Medulla oblongata (tissue), 1 donor: Measurements from ENCODE around the gene RYR1.
"Not testable (repeated sequence)": the region's sequence is repeated elsewhere in the genome, so short reads cannot be mapped to it uniquely, and the experiment has no call there.

Experiments used
- DNase-seq: peaks from one replicate; pipeline ENCODE4 v3.0.0-alpha.2; 2015; ENCODE audit errors: extremely low spot score

The RYR1 gene

GRCh38 chr19:38427035-38427677, 6.3 kb upstream of the RYR1 start:
- not testable (repeated sequence) for DNase-seq

DNA sequence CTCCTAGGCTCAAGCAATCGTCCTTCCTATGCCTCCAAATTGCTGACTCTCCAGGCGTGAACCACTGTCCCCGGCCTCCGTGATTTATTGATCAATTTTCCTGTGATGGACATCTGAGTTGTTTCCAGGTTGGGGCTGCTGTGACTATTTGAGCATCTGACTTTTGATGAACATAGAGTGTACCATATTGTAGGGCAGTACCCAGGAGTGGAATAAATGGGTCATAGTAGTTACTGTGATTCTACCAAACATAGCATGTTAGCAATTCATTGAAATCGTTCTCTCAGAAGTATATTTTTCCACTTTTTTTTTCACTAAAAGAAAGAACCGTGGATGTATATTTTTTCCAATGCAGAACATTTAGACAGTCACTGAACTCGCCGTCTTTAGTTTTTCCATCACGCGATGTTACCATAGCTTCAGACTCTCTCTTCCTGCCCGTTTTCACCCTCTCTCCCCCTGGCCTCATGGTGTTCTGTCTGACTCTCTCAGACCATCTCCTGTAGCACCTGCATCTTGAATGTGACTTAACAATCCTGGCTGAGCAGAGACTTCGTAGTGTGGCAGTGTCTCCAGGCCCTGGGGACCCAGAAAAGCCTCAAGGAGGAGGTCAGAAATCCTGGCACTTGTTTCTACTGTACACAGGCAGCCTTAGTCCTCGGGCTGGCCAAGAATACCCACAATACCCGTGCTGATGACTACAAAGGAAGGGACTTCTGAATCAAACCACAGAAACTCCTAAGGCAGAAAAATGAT, 4.3 kb upstream of the RYR1 start:
- DNase-seq = no peak

DNA sequence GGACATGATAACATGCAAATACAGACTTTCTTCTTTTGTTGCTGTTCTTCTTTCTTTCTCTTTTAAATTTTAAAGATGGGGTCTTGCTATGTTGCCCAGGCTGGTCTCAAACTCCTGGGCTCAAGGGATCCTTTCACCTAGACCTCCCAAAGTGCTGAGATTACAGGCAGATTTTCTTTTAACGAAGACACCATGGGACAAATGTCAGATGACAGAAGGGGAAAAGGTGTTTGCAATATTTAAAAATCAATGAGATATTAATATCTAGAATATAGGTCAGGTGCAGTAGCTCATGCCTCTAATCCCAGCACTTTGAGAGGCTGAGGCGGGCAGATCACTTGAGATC, 3.7 kb upstream of the RYR1 start:
- no peak for DNase-seq

DNA sequence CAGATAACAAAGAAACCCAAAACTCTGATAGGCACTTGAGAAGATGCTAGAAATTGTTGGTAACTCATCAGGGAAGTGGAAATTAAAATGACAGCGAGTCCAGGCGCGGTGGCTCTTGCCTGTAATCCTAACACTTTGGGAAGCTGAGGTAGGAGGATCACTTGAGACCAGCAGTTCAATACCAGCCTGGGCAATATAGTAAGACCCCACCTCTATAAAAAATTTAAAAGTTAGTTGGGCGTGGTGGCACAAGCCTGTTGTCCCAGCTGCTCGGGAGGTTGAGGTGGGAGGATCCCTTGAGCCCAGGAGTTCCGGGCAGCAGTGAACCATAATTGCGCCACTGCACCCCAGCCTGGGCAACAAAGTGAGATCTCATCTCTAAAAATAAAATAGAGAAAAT, 2.6 kb upstream of the RYR1 start:
- DNase-seq = no peak

DNA sequence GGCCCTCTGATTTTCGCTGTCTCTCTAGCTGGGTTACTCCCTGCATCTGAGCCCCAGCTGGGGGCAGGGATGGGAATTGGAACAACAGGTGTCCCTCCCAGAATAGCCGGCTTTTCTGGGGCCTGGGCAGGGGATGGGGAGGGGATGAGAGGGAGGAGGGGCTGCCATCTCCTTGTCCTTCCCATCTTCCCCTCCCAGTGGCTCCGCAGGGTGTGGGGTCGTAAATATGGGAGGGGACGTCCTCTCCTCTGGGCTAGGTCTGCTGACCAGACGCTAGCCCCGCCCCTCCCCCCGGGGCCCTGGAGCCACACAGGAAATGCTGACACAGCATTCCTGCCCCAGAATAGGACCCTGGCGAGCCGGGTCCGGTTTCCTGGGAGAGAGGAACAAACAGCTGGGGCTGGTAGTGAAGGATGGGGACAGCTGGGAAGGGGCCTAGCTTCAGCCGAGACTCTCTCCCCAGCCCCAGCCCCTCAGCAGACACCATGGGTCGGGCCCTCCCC, 1.1 kb downstream of the RYR1 start:
- peak; percentile 79 for DNase-seq

GRCh38 chr19:38437295-38437694, 3.8 kb downstream of the RYR1 start:
- no peak for DNase-seq

- no peak for DNase-seq
Measured at GRCh38 chr19:38437917-38438316, 4.4 kb downstream of the RYR1 start.

GRCh38 chr19:38440592-38440991, 7.1 kb downstream of the RYR1 start:
- DNase-seq = no peak

GRCh38 chr19:38441657-38442348, 8.3 kb downstream of the RYR1 start:
- DNase-seq = no peak

DNA sequence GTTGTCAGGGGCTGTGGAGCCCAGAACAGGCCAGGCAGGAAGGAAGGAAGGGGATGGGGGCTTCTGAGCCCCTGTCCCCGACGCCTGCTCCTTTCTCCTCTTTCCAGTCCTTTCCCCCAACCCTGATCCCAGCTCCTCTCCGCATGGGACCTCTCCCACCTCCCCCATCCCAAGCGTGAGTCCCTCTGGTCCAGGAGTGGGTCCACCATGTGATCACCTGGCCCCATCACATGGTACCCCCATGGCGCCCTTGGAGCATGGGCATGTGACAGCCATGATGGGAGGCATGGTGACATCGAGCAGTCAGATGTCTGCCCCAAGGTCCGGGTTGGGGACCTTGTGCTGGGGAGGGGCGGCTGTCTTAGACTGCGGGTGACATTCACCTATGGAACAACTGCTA, 9.2 kb downstream of the RYR1 start:
- DNase-seq = no peak

- DNase-seq = no peak
Measured at GRCh38 chr19:38443458-38443999, 10.0 kb downstream of the RYR1 start.

DNA sequence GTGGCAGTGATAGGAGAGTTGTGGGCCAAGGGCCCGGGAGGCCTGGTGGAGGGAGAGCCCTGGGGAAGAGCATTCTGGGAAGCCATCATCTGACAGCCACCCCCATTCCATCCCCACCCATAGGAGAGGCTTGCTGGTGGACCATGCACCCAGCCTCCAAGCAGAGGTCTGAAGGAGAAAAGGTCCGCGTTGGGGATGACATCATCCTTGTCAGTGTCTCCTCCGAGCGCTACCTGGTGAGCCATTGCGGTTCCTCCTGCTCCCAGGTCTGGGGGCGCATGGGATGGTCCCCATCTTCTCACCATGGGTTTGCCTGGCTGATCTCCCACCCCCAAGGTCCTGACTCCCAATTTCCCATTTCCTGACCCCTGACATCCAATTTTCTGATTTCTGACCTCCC, 10.5 kb downstream of the RYR1 start:
- no peak for DNase-seq

DNA sequence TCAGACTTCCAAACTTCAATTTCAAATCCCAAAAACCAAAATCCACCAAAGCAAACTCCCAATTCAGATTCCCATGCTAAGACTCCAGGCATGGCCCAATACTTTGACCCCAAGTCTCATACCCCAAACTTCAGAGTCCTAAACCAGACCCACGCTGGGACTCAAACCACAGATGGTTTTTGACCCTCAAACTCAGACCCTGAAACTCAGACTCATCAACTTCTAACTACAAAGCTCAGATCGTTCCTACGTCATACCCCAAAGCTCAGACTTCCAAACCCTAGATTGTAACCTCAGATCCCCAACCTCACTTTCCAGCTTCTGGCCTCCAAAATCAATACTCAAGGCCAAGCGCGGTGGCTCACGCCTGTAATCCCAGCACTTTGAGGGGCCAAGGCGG, 11.9 kb downstream of the RYR1 start:
- DNase-seq = no peak

DNA sequence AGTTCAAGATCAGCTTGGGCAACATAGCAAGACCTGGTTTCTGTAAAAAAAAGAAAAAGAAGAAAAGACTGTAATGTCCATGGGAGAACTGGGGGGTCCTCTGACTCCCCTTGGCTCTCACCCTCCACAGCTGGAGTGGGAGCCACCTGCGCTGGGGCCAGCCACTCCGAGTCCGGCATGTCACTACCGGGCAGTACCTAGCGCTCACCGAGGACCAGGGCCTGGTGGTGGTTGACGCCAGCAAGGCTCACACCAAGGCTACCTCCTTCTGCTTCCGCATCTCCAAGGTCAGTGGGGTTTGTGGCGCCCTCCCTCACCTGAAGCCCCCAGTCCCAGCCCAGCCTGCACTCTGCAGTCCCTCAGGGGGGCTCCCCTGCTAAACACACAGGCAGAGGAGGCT, 14.7 kb downstream of the RYR1 start:
- DNase-seq = no peak

DNA sequence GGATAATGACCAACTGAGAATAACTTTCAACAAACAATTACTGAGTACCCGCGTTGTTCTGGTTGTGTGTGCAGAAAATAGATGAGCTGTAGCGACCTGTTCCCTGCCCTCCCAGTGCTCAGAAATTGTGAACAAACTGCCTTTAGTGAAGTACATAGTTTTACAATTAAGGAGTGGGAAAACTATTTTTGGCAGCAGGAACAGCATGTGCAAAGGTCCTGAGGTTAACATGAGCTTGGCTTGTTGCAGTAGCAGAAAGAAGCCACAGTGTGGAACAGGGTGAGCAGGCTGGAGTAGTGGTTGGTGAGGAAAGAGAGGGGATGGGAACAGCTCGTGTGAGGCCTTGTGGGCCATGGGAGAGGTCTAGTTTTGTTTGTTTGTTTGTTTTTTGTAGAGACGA, 16.0 kb downstream of the RYR1 start:
- DNase-seq = no peak

- DNase-seq = no peak
Measured at GRCh38 chr19:38451036-38451435, 17.5 kb downstream of the RYR1 start.

DNA sequence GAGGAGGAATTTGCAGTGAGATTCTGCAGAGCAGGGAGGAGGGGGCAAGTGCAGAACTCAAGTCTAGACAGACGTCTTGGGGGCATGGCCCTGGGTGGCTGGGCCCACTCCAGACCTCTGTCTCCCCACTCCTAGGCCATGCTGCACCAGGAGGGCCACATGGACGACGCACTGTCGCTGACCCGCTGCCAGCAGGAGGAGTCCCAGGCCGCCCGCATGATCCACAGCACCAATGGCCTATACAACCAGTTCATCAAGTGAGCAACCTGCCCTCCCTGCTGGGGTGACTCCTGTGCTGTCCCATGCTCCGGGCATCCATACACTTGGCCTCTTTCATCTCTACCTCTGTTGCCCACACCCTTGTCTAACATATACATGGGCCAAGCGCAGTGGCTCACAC, 18.1 kb downstream of the RYR1 start:
- no peak for DNase-seq

DNA sequence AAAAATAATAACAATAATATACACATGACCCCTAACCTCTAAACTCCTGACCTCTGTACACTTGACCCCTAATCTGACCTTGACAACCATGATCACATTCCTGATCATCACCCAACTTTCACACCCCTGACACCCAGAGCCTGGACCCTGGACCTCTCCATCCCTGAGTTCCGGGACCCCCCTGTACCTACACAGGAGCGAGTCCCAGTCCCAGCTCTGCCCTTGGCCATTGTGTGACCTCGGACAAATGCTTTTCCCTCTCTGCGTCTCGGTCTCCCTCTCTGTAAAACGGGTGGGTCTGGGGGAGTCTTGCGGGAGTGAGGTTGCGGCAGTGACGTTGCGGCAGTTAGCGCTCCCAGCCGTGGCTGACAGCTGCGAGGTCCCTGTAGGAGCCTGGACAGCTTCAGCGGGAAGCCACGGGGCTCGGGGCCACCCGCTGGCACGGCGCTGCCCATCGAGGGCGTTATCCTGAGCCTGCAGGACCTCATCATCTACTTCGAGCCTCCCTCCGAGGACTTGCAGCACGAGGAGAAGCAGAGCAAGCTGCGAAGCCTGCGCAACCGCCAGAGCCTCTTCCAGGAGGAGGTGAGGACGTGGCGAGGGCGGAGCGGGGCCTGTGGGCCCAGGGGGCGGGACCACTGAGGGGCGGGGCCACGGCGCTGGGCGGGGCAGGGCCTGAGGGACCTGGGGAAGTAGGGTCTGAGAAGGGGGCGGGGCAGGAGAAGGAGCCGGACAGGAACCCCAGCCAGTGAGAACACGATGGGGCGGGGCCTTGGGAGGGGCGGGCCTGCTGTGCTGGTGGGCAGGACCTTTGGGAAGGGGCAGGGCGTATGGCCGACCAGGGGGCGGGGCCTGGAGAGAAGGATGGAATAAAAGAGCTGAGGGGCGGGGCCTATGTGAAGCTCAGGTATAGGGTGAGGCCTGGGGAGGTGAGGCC, 19.2 kb downstream of the RYR1 start:
- no peak for DNase-seq

GRCh38 chr19:38453596-38453995, 20.1 kb downstream of the RYR1 start:
- DNase-seq = no peak

DNA sequence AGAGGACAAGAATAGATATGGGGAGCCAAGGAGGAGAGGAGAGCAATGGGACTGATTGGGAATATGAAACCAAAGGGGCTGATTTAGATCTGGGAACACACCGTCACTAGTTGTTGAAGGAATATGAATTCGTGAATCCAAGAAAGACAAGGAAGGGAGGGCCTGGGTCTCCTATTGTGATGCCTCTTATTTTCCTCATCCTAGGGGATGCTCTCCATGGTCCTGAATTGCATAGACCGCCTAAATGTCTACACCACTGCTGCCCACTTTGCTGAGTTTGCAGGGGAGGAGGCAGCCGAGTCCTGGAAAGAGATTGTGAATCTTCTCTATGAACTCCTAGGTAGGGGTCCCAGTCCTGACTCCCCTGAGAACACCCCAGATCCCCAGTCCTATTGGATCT, 21.5 kb downstream of the RYR1 start:
- DNase-seq = no peak

- no peak for DNase-seq
Measured at GRCh38 chr19:38457202-38457601, 23.7 kb downstream of the RYR1 start.
